PC-3 (cell line): ENCODE results near the gene TNPO2. TPM values are rescaled to one million over a fixed set of nuclear protein-coding genes. Genes with fewer than 3 reads are reported as not detected.

ENCODE experiments used
- ATAC-seq: fragments of 200-7000 bp; cut with Tn5 transposase; 2 replicates; pipeline ENCODE4 v1.9.1; 2020; ENCODE audit warnings: mild to moderate bottlenecking, moderate library complexity
- BruUV-seq: library from RNA; stranded (reverse); fragments of 400-500 nt; replicated peaks from 2 replicates; lab custom pipeline; 2021; lab: Mats Ljungman, UMichigan
- CTCF ChIA-PET: fragments of 300-600 bp; sonication (Branson Sonifier 250); formaldehyde crosslinking; loops from one replicate; lab custom pipeline; 2022; ENCODE audit warnings: antibody characterized with exemption; lab: Charles Lee
- POLR2A ChIA-PET: fragments of 300-600 bp; sonication (Branson Sonifier 250); formaldehyde crosslinking; loops from one replicate; lab custom pipeline; 2022; ENCODE audit warnings: antibody characterized with exemption; ENCODE audit not compliant: unreplicated experiment; lab: Charles Lee
- DNase-seq: peaks from one replicate; pipeline ENCODE4 v3.0.0-alpha.2; 2015
- H2AFZ ChIP-seq: fragments of 300-600 bp; sonication (generic); 2 replicates; pipeline ENCODE4 v1.6.0; 2016; ENCODE audit warnings: antibody characterized with exemption, low read length
- H3F3A ChIP-seq: fragments of 300-600 bp; sonication (generic); one replicate; pipeline ENCODE4 v1.6.0; 2017; ENCODE audit warnings: antibody characterized with exemption, low read length, control low read depth, mild to moderate bottlenecking; ENCODE audit not compliant: unreplicated experiment
- H3K27ac ChIP-seq: fragments of 300-600 bp; sonication (generic); 2 replicates; pipeline ENCODE4 v1.5.1; 2016; ENCODE audit warnings: mild to moderate bottlenecking, low read length
- H3K27me3 ChIP-seq: fragments of 300-600 bp; sonication (generic); 2 replicates; pipeline ENCODE4 v1.6.1; 2016; ENCODE audit warnings: low read length, mixed read lengths
- H3K36me3 ChIP-seq: fragments of 300-600 bp; sonication (generic); 2 replicates; pipeline ENCODE4 v1.6.1; 2016; ENCODE audit warnings: low read depth, mixed run types, low read length, mixed read lengths
- H3K4me1 ChIP-seq: fragments of 300-600 bp; sonication (generic); 2 replicates; pipeline ENCODE4 v1.5.1; 2016; ENCODE audit warnings: low read length; ENCODE audit not compliant: insufficient read depth
- H3K4me2 ChIP-seq: fragments of 300-600 bp; sonication (generic); 2 replicates; pipeline ENCODE4 v1.6.0; 2016; ENCODE audit warnings: low read length
- H3K4me3 ChIP-seq: fragments of 300-600 bp; sonication (generic); 2 replicates; pipeline ENCODE4 v1.5.1; 2016; ENCODE audit warnings: mild to moderate bottlenecking, low read length, mixed read lengths
- H3K79me2 ChIP-seq: fragments of 300-600 bp; sonication (generic); 2 replicates; pipeline ENCODE4 v1.6.1; 2017; ENCODE audit warnings: low read length, mixed read lengths
- H3K9ac ChIP-seq: fragments of 300-600 bp; sonication (generic); 2 replicates; pipeline ENCODE4 v1.6.0; 2016; ENCODE audit warnings: mild to moderate bottlenecking, low read length
- H3K9me2 ChIP-seq: fragments of 300-600 bp; sonication (generic); replicated peaks from 2 replicates; pipeline ENCODE4 v1.6.1; 2016; ENCODE audit warnings: mixed run types, low read length, mixed read lengths
- H3K9me3 ChIP-seq: fragments of 300-600 bp; sonication (generic); 2 replicates; pipeline ENCODE4 v1.6.1; 2016; ENCODE audit warnings: low read length, mixed read lengths
- H4K20me1 ChIP-seq: fragments of 300-600 bp; sonication (generic); 2 replicates; pipeline ENCODE4 v1.6.1; 2016; ENCODE audit warnings: low read length, mixed read lengths
- CTCF ChIP-seq: fragments of 300-600 bp; sonication (generic); conservative IDR thresholded peaks from 2 replicates; pipeline ENCODE4 v1.5.1; 2017; ENCODE audit warnings: antibody characterized with exemption, low read depth, mild to moderate bottlenecking, low read length
- EZH2 ChIP-seq: fragments of 300-600 bp; sonication (generic); IDR thresholded peaks from one replicate; pipeline ENCODE4 v1.6.1; 2017; ENCODE audit warnings: antibody characterized with exemption, mild to moderate bottlenecking, low read length; ENCODE audit not compliant: unreplicated experiment
- EZH2phosphoT487 ChIP-seq: fragments of 300-600 bp; sonication (generic); IDR thresholded peaks from 2 replicates; pipeline ENCODE4 v1.6.1; 2018; ENCODE audit warnings: mild to moderate bottlenecking, antibody characterized with exemption, low read length, borderline replicate concordance
- intact Hi-C: fragments of 100-400 bp; cut with micrococcal nuclease; formaldehyde crosslinking; loops from 2 replicates; pipeline ENCODE4 v1.9.0; 2023
- total RNA-seq: library from RNA; depleted of rRNA; stranded (reverse); fragments of >200 nt; gene quantifications from 2 replicates; pipeline ENCODE4 v1.2.3, GENCODE V29; 2014

The TNPO2 gene
- total RNA-seq, 1 experiment from 2014 or later: 50.6 TPM

- Histone ChIP-seq H3F3A (no peaks in the 10 kb centered on the region), H3K27ac (peak overlapping the region; percentile 84), H3K79me2 (peaks cover 42% of the 10 kb centered on the region), H4K20me1 (peaks cover 12% of the 10 kb centered on the region), H3K4me2 (peak overlapping the region; percentile 90), H3K9me2 (no peaks in the 10 kb centered on the region), H3K4me1 (peaks cover 22% of the 10 kb centered on the region), H3K36me3 (peaks cover 11% of the 10 kb centered on the region), H3K4me3 (peak overlapping the region; percentile 89), H3K9ac (peak overlapping the region; percentile 92), H2AFZ (peak overlapping the region; percentile 91), H3K9me3 (no peaks in the 10 kb centered on the region), H3K27me3 (no peaks in the 10 kb centered on the region)
- no peak for TF ChIP-seq CTCF
- TF ChIP-seq EZH2phosphoT487: no peak
- no peak for TF ChIP-seq EZH2
- BruUV-seq: TSS peak; percentile 81
- CTCF ChIA-PET: no interaction called here
- no peak for ATAC-seq
- intact Hi-C loops: loop anchor here (1.0 kb wide), 1 partner anchor 57 kb away; the partner anchor contains the start of gene DHPS
- POLR2A ChIA-PET: interaction anchor here (0.6 kb wide), 1 partner anchor 1868 kb away, joined by 19 read pairs; no protein-coding TSS in a partner anchor
- DNase-seq: no peak
These were observed 14.2 kb upstream of the TNPO2 start for GRCh38 chr19:12737835-12738351.

- Histone ChIP-seq H3F3A (no peaks in the 10 kb centered on the region), H3K36me3 (peaks cover 11% of the 10 kb centered on the region), H3K9me2 (no peaks in the 10 kb centered on the region), H3K4me3 (peak within 1 kb of the TSS; percentile 89), H3K9ac (peak within 1 kb of the TSS; percentile 92), H3K79me2 (peaks cover 49% of the 10 kb centered on the region), H4K20me1 (peaks cover 18% of the 10 kb centered on the region), H3K27me3 (no peaks in the 10 kb centered on the region), H2AFZ (peak within 1 kb of the TSS; percentile 91), H3K9me3 (no peaks in the 10 kb centered on the region), H3K27ac (peak within 1 kb of the TSS; percentile 84), H3K4me1 (peaks cover 28% of the 10 kb centered on the region), H3K4me2 (peak within 1 kb of the TSS; percentile 90)
- ChIA-PET CTCF (interaction anchor here (0.5 to 0.6 kb wide), 3 partner anchors 20 to 39 kb away, joined by 4 to 7 read pairs (median 6); no protein-coding TSS in a partner anchor), POLR2A (interaction anchor here (0.5 to 0.6 kb wide), 4 partner anchors 26 to 1867 kb away, joined by 3 to 19 read pairs (median 5); no protein-coding TSS in a partner anchor)
- intact Hi-C loops: loop anchor here (1.0 kb wide), 1 partner anchor 56 kb away; the partner anchor contains the start of gene DHPS
- ATAC-seq (peak; percentile 88), DNase-seq (peak; percentile 100)
- TF ChIP-seq EZH2phosphoT487 (no peak), CTCF (no peak), EZH2 (no peak)
- no TSS peak for BruUV-seq
These were observed 13.5 kb upstream of the TNPO2 start, which contains the start of gene GET3 for GRCh38 chr19:12736995-12737834. TSS of gene GET3 (plus strand) at chr19:12737497. CDS start at chr19:12737506, 9 bp downstream.
